Activated naive CD8-positive, alpha-beta T cell treated with anti-CD3 and anti-CD28 coated beads, Interleukin-2, amount 10 ng/mL, durations not matched to agents 7 days and 5 days (primary cell): ENCODE results near the gene PDXP. TPM values are rescaled to one million over a fixed set of nuclear protein-coding genes. Genes with fewer than 3 reads are reported as not detected.

Experiments used
- ATAC-seq: fragments of 150-1000 bp; cut with Tn5 transposase; one replicate; pipeline ENCODE4 v1.10.0; 2021; ENCODE audit warnings: low read depth, moderate library complexity
- POLR2A ChIA-PET: fragments of 350-600 bp; sonication (Branson Sonifier 250); formaldehyde crosslinking; loops from one replicate; lab custom pipeline; 2021; ENCODE audit warnings: antibody characterized with exemption; lab: Charles Lee
- DNase-seq: peaks from one replicate; pipeline ENCODE4 v3.0.0; 2021
- H3K27ac Mint-ChIP-seq: one replicate; pipeline ENCODE4 v1.8.0; 2022; ENCODE audit warnings: mild to moderate bottlenecking, mixed read lengths
- H3K27me3 Mint-ChIP-seq: one replicate; pipeline ENCODE4 v1.8.0; 2022; ENCODE audit warnings: mild to moderate bottlenecking, moderate library complexity, mixed read lengths
- H3K36me3 Mint-ChIP-seq: one replicate; pipeline ENCODE4 v1.8.0; 2021; ENCODE audit warnings: mild to moderate bottlenecking, mixed read lengths
- H3K4me1 Mint-ChIP-seq: one replicate; pipeline ENCODE4 v1.8.0; 2021; ENCODE audit warnings: mixed read lengths
- H3K4me3 Mint-ChIP-seq: one replicate; pipeline ENCODE4 v1.8.0; 2022; ENCODE audit warnings: mild to moderate bottlenecking, moderate library complexity, mixed read lengths
- H3K9me3 Mint-ChIP-seq: one replicate; pipeline ENCODE4 v1.8.0; 2021; ENCODE audit warnings: mixed read lengths
- total RNA-seq, 2 experiments: library from RNA; stranded (reverse); gene quantifications; one replicate each; pipeline ENCODE4 v1.2.3, GENCODE V29; 2021

Gene PDXP
- total RNA-seq, 2 experiments from 2014 or later: 16.4 to 16.6 TPM

DNA sequence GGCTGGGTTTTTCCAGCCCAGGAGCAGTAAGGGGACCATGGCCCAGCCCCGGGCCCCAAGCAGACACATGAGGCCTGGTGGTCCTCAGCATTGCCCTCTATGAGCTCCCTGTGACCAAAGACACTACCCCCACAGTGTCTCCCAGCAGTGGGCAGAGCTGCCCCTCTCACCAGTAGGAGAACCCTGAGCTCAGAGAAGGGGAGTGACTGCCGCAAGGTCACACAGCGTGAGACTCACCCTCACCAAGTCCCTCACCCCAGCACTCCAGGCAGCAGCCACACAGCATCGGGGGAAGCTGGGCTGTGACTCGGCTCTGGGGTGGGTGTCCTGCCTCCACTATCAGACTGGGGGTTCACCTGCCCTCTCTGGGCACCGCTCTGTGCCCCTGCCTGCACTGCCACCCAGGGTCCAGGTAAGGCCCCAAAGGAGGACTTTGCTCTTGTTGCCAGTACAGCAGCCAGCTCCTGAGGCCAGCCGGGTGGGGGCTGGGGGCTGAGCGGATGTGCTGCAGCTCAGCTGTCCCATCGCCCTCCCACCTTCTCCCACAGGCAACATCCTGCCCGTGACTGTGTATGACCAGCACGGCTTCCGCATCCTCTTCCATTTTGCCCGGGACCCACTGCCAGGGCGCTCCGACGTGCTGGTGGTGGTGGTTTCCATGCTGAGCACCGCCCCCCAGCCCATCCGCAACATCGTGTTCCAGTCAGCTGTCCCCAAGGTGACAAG is 26.9 kb upstream of the PDXP start:
- peak overlapping the region; percentile 82 for H3K4me3 Mint-ChIP-seq
- peak; percentile 55 for DNase-seq
- peaks cover 7% of the 10 kb centered on the region for H3K36me3 Mint-ChIP-seq
- H3K9me3 Mint-ChIP-seq: no peaks in the 10 kb centered on the region
- ATAC-seq: no peak
- H3K27ac Mint-ChIP-seq: peak overlapping the region; percentile 99
- no peaks in the 10 kb centered on the region for H3K27me3 Mint-ChIP-seq
- POLR2A ChIA-PET: interaction anchor here (1.3 to 3.4 kb wide), 7 partner anchors 8 to 45 kb away, joined by 3 to 51 read pairs (median 5); partner anchors contain the start of genes GGA1 and PDXP
- peaks cover 65% of the 10 kb centered on the region for H3K4me1 Mint-ChIP-seq

DNA sequence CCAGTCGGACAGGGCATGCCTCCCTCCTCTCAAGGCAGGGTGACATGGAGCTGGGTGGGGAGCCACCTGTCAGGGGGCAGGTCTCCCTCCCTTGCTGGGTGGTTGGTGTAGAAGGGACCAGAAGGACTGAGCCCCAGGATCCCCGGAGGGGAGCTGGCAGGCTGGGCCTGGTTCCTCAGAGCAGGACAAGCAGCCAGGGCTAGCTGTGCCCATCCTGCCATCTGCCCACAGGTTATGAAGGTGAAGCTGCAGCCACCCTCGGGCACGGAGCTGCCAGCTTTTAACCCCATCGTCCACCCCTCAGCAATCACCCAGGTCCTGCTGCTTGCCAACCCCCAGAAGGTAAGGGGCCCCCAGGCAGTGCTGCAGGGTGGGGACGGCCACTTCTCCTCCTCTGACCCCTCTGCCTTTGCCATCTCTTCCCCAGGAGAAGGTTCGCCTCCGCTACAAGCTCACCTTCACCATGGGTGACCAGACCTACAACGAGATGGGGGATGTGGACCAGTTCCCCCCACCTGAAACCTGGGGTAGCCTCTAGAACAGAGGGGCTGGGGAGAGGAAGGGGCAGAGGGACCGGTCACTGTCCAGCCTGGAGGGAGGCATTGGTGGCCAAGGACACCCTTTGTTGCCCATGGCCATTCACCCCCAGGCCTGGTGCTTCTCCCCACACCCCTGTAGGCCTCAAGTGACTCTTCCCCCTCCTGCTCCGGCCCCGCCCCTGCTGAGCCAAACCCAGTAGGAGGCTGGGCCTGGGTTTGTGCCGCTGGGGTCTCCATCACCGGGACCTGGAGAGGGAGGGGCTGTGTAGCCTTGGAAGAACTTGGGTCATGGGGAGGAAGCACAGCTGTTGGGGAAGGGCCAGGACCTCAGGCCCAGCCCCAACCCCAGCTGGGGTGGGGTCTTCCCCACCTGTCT is 26.1 kb upstream of the PDXP start:
- no peaks in the 10 kb centered on the region for H3K9me3 Mint-ChIP-seq
- H3K36me3 Mint-ChIP-seq: peaks cover 7% of the 10 kb centered on the region
- DNase-seq (peak; percentile 62), ATAC-seq (peak; percentile 6)
- H3K4me1 Mint-ChIP-seq: peaks cover 65% of the 10 kb centered on the region
- H3K4me3 Mint-ChIP-seq: peak overlapping the region; percentile 82
- peak overlapping the region; percentile 99 for H3K27ac Mint-ChIP-seq
- POLR2A ChIA-PET: interaction anchor here (0.6 to 3.4 kb wide), 8 partner anchors 11 to 47 kb away, joined by 3 to 51 read pairs (median 6); partner anchors contain the start of genes GGA1 and PDXP
- no peaks in the 10 kb centered on the region for H3K27me3 Mint-ChIP-seq

DNA sequence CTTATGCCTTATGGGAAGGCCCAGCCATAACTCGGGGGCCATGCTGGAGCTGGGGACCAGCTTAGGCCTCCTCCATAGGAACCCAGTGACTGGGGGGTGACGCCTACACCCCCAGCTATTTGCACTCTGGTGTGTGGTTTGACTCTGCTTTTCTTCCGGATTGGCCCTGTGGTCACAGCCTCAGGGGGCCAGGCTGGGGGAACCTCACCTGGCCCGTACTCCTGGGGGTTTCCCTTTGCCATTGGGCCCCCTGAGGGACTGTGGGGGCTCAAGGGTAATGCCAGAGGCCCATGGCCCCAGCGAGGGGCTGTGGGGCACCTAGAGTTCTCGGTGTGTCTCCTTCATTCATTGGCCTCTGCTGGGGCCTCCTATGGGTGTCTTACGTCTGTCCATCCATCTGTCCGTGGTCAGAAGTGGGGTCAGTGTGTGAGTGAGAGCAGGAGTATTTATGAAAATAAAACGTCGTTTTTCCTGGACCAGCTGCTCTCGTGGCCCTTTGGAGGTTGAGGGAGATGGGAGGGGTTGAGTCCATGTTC is 25.4 kb upstream of the PDXP start:
- H3K4me3 Mint-ChIP-seq: peak overlapping the region; percentile 82
- DNase-seq: peak; percentile 76
- H3K9me3 Mint-ChIP-seq: no peaks in the 10 kb centered on the region
- H3K4me1 Mint-ChIP-seq: peaks cover 66% of the 10 kb centered on the region
- peaks cover 7% of the 10 kb centered on the region for H3K36me3 Mint-ChIP-seq
- ATAC-seq: peak; percentile 53
- H3K27me3 Mint-ChIP-seq: no peaks in the 10 kb centered on the region
- POLR2A ChIA-PET: interaction anchor here (0.6 to 3.4 kb wide), 11 partner anchors 8 to 48 kb away, joined by 3 to 51 read pairs (median 4); partner anchors contain the start of genes GGA1 and PDXP
- peak overlapping the region; percentile 99 for H3K27ac Mint-ChIP-seq

DNA sequence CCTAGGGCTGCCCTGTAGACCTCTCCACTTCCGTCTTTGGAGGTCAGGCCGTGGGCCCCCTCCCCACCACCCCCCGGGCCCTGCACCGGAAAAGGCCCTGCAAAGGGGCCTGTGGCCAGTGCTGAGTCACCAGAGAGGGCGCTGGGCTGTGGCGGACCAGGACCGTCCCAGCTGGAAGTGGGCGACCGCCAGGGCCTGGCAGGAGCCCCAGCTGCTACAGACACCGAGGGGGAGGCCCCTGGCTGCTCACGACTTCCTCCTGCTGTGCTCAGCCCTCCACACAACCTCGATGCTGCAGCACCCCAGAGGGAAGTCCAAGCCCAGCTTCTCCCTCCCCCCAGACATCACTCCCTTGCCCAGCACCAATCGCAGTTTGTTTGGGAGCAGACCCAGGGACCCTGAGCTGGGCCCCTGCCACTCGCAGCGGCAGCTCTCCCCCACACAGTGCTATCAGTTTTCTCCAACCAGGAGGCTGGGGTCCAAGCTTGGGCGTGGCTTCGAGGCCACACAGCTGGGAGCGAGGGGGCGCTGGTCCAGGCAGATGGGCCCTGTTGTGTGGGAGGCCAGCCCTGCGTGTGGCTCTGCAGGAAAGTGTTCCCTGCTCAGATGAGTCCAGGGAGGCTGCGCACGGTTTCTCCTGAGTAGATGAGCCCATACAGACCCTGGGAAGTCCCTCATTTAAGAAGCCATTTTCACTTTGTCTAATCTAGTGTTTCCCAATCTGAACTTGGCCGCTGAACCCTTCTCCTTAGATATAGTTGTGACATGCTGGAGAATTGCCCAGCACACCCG is 24.7 kb upstream of the PDXP start:
- no peaks in the 10 kb centered on the region for H3K9me3 Mint-ChIP-seq
- peaks cover 67% of the 10 kb centered on the region for H3K4me1 Mint-ChIP-seq
- no peaks in the 10 kb centered on the region for H3K27me3 Mint-ChIP-seq
- H3K36me3 Mint-ChIP-seq: peaks cover 7% of the 10 kb centered on the region
- DNase-seq: peak; percentile 79
- peak overlapping the region; percentile 99 for H3K27ac Mint-ChIP-seq
- POLR2A ChIA-PET: interaction anchor here (0.6 to 3.4 kb wide), 12 partner anchors 9 to 391 kb away, joined by 3 to 51 read pairs (median 4); partner anchors contain the start of genes GGA1 and PDXP
- ATAC-seq: peak; percentile 62
- H3K4me3 Mint-ChIP-seq: peak overlapping the region; percentile 82

DNA sequence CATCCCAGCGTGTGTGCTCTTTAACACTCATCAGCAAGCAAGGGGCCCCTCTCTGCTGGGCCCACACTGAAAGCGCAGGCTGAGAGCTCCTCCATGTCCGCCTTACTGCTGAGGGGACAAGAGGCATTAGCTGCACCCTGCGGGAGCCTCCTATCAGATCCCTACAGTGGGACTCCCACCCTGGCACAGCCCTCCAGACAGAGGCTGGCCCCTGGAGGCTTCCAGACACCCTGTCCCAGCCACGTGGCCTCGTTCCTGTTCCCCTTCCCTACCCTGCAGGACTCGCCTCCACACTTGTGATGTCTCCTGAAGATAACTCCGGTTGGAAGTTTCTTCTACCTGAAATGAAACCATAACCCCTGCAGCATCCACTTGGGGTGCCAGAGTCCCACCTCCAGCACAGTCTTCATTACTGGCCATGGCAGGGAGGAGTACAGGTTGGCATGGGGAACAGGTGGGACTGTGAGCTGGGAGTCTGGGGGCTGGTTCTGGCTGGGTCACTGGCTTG is 24.1 kb upstream of the PDXP start:
- POLR2A ChIA-PET: interaction anchor here (0.8 to 4.3 kb wide), 8 partner anchors 9 to 392 kb away, joined by 3 to 26 read pairs (median 4); partner anchors contain the start of genes GGA1 and PDXP
- DNase-seq: no peak
- H3K36me3 Mint-ChIP-seq: peaks cover 7% of the 10 kb centered on the region
- no peaks in the 10 kb centered on the region for H3K9me3 Mint-ChIP-seq
- no peaks in the 10 kb centered on the region for H3K27me3 Mint-ChIP-seq
- peak overlapping the region; percentile 82 for H3K4me3 Mint-ChIP-seq
- peak overlapping the region; percentile 99 for H3K27ac Mint-ChIP-seq
- peaks cover 64% of the 10 kb centered on the region for H3K4me1 Mint-ChIP-seq
- no peak for ATAC-seq

DNA sequence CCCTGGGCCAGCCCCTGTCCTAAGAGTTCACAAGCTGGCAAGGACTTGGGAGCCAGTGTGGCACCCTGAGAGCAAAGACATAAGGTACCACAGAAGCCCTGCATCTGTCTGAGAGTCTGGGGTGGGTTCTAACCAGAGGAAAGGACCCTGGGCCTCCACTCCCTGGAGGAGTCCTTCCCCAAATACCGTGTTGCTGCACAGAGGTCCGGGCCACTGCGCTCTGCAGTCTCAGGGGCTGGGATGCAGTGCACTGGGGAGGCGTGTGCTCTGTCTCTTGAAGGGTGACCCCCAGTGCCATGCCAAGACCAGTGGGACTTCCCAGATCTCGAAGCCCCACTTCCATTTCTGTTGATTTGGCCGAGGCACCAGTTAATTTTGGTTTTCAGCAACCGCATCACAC is 23.4 kb upstream of the PDXP start:
- POLR2A ChIA-PET: interaction anchor here (1.1 to 4.3 kb wide), 4 partner anchors 8 to 392 kb away, joined by 3 to 26 read pairs (median 20); partner anchors contain the start of genes GGA1 and PDXP
- no peak for ATAC-seq
- peak overlapping the region; percentile 82 for H3K4me3 Mint-ChIP-seq
- DNase-seq: no peak
- H3K27ac Mint-ChIP-seq: peak overlapping the region; percentile 99
- H3K9me3 Mint-ChIP-seq: no peaks in the 10 kb centered on the region
- H3K36me3 Mint-ChIP-seq: peaks cover 7% of the 10 kb centered on the region
- no peaks in the 10 kb centered on the region for H3K27me3 Mint-ChIP-seq
- H3K4me1 Mint-ChIP-seq: peaks cover 64% of the 10 kb centered on the region

DNA sequence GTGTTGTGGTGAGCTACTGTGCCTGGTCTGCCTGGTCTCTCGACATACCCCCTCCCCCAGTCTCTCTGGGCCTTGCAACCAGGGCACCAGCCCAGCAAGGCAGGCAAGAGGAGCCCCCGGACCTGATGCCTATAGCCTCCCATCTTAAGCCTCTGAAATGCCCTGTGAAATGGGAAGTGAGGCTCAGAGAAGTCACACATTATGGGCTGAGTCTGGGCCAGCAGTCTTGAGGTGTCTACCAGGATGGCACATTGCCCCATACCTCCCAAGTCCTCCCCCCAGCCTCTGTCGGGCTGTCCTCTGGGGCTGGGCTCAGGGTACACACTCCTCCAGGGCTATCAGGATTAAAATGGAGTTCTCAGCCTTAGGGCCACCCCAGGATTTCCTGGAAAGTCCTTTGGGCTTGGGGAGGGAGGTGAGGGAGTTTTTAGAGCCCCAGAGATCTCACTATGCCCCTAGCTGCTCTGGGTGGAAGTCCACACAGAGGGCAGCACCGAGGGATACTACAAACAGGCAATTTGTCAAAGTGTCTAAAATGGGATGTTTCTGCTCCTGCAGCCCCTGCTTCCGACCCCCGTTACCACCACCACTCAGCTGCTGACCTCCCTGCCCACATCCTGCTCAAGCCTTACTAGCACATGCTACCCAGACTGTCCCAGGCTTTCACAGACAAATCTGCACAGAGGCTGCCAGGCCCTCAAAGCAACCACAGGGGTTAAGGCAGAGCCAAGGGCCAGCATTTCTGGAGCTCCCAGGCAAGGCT is 22.2 kb upstream of the PDXP start:
- Mint-ChIP-seq H3K27me3 (no peaks in the 10 kb centered on the region), H3K4me1 (peaks cover 64% of the 10 kb centered on the region), H3K9me3 (no peaks in the 10 kb centered on the region), H3K36me3 (peaks cover 9% of the 10 kb centered on the region), H3K4me3 (peak overlapping the region; percentile 80), H3K27ac (peak overlapping the region; percentile 92)
- POLR2A ChIA-PET: interaction anchor here (1.0 to 5.8 kb wide), 8 partner anchors 10 to 392 kb away, joined by 3 to 51 read pairs (median 10); partner anchors contain the start of genes GGA1, LGALS1, PDXP and RAC2
- peak; percentile 65 for DNase-seq
- ATAC-seq: peak; percentile 9

DNA sequence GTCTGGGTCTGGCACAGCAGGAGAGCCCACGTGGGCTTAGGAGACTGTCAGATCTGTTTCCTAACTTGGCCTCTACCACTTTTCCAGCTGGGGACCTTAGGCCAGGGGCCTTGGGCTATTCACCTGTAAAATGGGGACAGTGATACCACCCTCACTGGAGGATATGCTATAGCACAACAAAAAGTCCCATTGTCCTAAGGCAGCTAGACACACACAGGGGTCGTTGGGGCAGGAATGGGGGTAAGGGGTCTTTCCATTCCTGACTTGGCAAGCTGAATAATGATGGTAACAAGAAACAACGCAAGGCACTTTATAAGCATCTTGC is 21.6 kb upstream of the PDXP start:
- peaks cover 11% of the 10 kb centered on the region for H3K36me3 Mint-ChIP-seq
- no peaks in the 10 kb centered on the region for H3K9me3 Mint-ChIP-seq
- H3K27me3 Mint-ChIP-seq: no peaks in the 10 kb centered on the region
- POLR2A ChIA-PET: interaction anchor here (0.6 to 5.8 kb wide), 9 partner anchors 10 to 392 kb away, joined by 3 to 51 read pairs (median 6); partner anchors contain the start of genes GGA1, LGALS1, LGALS2 and PDXP
- peak overlapping the region; percentile 92 for H3K27ac Mint-ChIP-seq
- peaks cover 64% of the 10 kb centered on the region for H3K4me1 Mint-ChIP-seq
- peak overlapping the region; percentile 80 for H3K4me3 Mint-ChIP-seq
- no peak for DNase-seq
- ATAC-seq: no peak

DNA sequence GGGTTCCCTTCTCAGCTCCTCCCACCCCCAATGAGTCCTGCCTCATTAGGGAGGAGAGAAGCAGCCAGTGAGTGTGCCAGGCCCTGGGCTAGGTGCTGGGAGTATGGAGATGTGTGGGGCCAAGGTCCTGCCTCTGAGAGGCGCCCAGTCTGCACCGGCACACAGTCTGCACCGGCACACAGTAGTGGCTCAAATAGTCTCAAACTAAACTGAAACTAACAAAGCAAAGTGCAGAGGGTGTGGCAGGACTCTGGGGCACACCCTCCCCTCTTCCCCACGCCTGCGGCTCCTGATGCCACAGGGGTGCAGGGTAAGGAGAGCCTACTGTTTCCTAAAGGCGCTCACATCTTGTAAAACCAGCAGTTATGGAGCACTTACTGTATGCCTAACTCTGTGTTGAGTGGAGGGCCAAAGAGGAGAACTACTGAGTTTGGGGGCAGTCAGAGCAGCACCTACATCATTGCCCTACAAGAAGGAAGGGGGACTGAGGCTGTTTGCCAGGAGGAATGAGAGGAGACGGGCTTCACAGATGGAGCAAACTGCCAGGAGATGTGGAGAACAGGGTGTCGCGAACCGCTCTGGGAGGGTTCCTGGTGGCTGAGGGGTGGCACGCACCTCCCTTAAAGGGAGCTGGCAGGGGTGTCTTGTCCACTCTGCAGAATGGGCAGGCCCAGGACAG is 20.0 kb upstream of the PDXP start:
- DNase-seq (no peak), ATAC-seq (peak; percentile 24)
- POLR2A ChIA-PET: interaction anchor here (1.0 to 5.8 kb wide), 9 partner anchors 11 to 48 kb away, joined by 3 to 51 read pairs (median 16); partner anchors contain the start of genes GGA1, LGALS1, NOL12 and PDXP
- peak overlapping the region; percentile 82 for H3K27ac Mint-ChIP-seq
- peaks cover 15% of the 10 kb centered on the region for H3K36me3 Mint-ChIP-seq
- peaks cover 61% of the 10 kb centered on the region for H3K4me1 Mint-ChIP-seq
- peak overlapping the region; percentile 100 for H3K4me3 Mint-ChIP-seq
- H3K9me3 Mint-ChIP-seq: no peaks in the 10 kb centered on the region
- H3K27me3 Mint-ChIP-seq: no peaks in the 10 kb centered on the region

DNA sequence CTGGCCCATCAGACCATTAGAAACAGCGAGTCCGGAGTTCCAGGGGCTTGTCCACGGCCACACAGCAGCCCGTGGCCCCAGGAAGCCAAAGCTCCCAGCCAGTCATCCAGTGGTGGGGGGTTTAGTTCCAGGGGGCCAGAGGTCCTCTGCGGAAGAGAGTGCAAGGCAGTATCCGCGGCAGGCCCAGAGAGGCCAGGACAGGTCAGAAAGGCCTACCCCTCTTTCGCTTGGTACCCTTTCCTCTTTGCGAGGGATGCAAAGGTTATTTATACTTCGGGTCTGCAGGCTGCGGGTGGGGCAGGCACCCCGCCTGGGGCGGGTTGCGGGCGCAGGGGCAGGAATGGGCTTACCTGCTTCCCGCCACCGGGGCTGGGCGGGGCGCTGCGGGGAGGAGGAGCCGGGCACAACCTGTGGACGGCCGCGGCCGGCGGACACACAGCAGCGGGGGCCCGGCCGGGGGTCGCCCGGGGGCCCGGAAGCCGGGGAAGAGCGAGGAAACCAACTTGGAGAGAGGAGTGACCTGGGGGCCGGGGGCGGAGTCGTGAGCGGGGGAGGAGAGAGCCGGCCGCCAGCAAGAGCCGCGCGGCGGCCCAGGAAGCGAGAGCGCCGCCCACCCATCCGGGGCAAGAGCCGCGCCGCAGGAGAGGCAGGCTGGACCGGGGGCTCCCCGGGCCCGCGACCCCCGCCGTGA is 19.3 kb upstream of the PDXP start, which contains the start of gene SH3BP1:
Gene SH3BP1 (plus strand): TSS at position 600 of the 691 bp plus-strand sequence. CDS start 119 bp downstream, outside the sequence.
- peaks cover 18% of the 10 kb centered on the region for H3K36me3 Mint-ChIP-seq
- no peaks in the 10 kb centered on the region for H3K9me3 Mint-ChIP-seq
- H3K4me1 Mint-ChIP-seq: peaks cover 59% of the 10 kb centered on the region
- ATAC-seq: peak; percentile 51
- H3K4me3 Mint-ChIP-seq: peak within 1 kb of the TSS; percentile 100
- peak; percentile 84 for DNase-seq
- no peaks in the 10 kb centered on the region for H3K27me3 Mint-ChIP-seq
- POLR2A ChIA-PET: interaction anchor here (0.6 to 5.8 kb wide), 5 partner anchors 12 to 1266 kb away, joined by 3 to 51 read pairs (median 16); partner anchors contain the start of genes GGA1, LGALS1 and PDXP
- peak within 1 kb of the TSS; percentile 100 for H3K27ac Mint-ChIP-seq
